Astrocyte (in vitro differentiated cells and primary cell): ENCODE results near the gene MAST3. TPM values are rescaled to one million over a fixed set of nuclear protein-coding genes. Genes with fewer than 3 reads are reported as not detected.
A peak's percentile ranks its signal among the peaks of the same experiment; 100 is the strongest.

Source experiments
- DNase-seq: peaks from one replicate; pipeline ENCODE4 v3.0.0-alpha.2; 2010; ENCODE audit warnings: low read depth
- FAIRE-seq: peaks from 2 replicates; lab custom pipeline; 2011; peaks lifted over from hg19 to GRCh38; lab: Jason Lieb, UNC
- H2AFZ ChIP-seq: 2 replicates; pipeline ENCODE4 v1.6.0; 2012; ENCODE audit warnings: low read depth, low read length, inconsistent platforms
- H3K27ac ChIP-seq: 2 replicates; pipeline ENCODE4 v1.5.1; 2011; ENCODE audit warnings: low read depth, low read length, inconsistent platforms
- H3K27me3 ChIP-seq: 2 replicates; pipeline ENCODE4 v1.6.0; 2011; ENCODE audit warnings: low read length, inconsistent platforms; ENCODE audit not compliant: insufficient read depth
- H3K36me3 ChIP-seq: 2 replicates; pipeline ENCODE4 v1.5.1; 2011; ENCODE audit warnings: low read length, inconsistent platforms; ENCODE audit not compliant: insufficient read depth
- H3K4me1 ChIP-seq: 2 replicates; pipeline ENCODE4 v1.5.1; 2011; ENCODE audit warnings: low read length, inconsistent platforms; ENCODE audit not compliant: insufficient read depth
- H3K4me2 ChIP-seq: 2 replicates; pipeline ENCODE4 v1.6.0; 2012; ENCODE audit warnings: low read length, inconsistent platforms
- H3K4me3 ChIP-seq: 2 replicates; pipeline ENCODE4 v1.5.1; 2011; ENCODE audit warnings: low read depth, mild to moderate bottlenecking, low read length, inconsistent platforms; ENCODE audit not compliant: insufficient read depth
- H3K79me2 ChIP-seq: 2 replicates; pipeline ENCODE4 v1.6.0; 2012; ENCODE audit warnings: mild to moderate bottlenecking, low read length, inconsistent platforms; ENCODE audit not compliant: insufficient read depth
- H3K9ac ChIP-seq: 2 replicates; pipeline ENCODE4 v1.6.0; 2012; ENCODE audit warnings: mild to moderate bottlenecking, low read length, inconsistent platforms
- H3K9me3 ChIP-seq: 2 replicates; pipeline ENCODE4 v1.5.1; 2012; ENCODE audit warnings: low read depth, mild to moderate bottlenecking, low read length, inconsistent platforms; ENCODE audit not compliant: insufficient read depth
- H4K20me1 ChIP-seq: 2 replicates; pipeline ENCODE4 v1.6.0; 2012; ENCODE audit warnings: low read length, inconsistent platforms; ENCODE audit not compliant: insufficient read depth
- H3K27ac Mint-ChIP-seq: one replicate; pipeline ENCODE4 v1.8.0; 2021; ENCODE audit warnings: mild to moderate bottlenecking, mixed read lengths; ENCODE audit not compliant: unreplicated experiment
- H3K27me3 Mint-ChIP-seq: one replicate; pipeline ENCODE4 v1.8.0; 2021; ENCODE audit warnings: low read depth, mixed read lengths; ENCODE audit not compliant: unreplicated experiment
- H3K36me3 Mint-ChIP-seq: one replicate; pipeline ENCODE4 v1.8.0; 2021; ENCODE audit warnings: low read depth, mixed read lengths; ENCODE audit not compliant: unreplicated experiment
- H3K4me1 Mint-ChIP-seq: one replicate; pipeline ENCODE4 v1.8.0; 2021; ENCODE audit warnings: low read depth, mixed read lengths; ENCODE audit not compliant: unreplicated experiment
- H3K4me3 Mint-ChIP-seq: one replicate; pipeline ENCODE4 v1.8.0; 2021; ENCODE audit warnings: mild to moderate bottlenecking, moderate library complexity, mixed read lengths; ENCODE audit not compliant: unreplicated experiment
- H3K9me3 Mint-ChIP-seq: one replicate; pipeline ENCODE4 v1.8.0; 2021; ENCODE audit warnings: mild to moderate bottlenecking, mixed read lengths; ENCODE audit not compliant: unreplicated experiment
- CTCF ChIP-seq: IDR thresholded peaks from 2 replicates; pipeline ENCODE4 v1.5.1; 2011; ENCODE audit warnings: low read depth, mild to moderate bottlenecking, inconsistent platforms, low read length, moderate library complexity; ENCODE audit not compliant: insufficient read depth
- EZH2 ChIP-seq: IDR thresholded peaks from 2 replicates; pipeline ENCODE4 v1.6.1; 2012; ENCODE audit warnings: mild to moderate bottlenecking, low read length, inconsistent platforms; ENCODE audit not compliant: insufficient read depth
- total RNA-seq: library from RNA; stranded (reverse); gene quantifications from 2 replicates; pipeline ENCODE4 v1.2.1, GENCODE V29; 2021

Gene MAST3
- total RNA-seq, 1 donor from 2014 or later = 5.5 TPM

- H3K4me3 Mint-ChIP-seq = peak overlapping the region; percentile 73
- FAIRE-seq (no peak), DNase-seq (no peak)
- H3K27me3 Mint-ChIP-seq = peaks cover 24% of the 10 kb centered on the region
- H3K9ac ChIP-seq = no peak overlapping the region
- peaks cover 3% of the 10 kb centered on the region for H3K4me1 ChIP-seq
- H3K4me1 Mint-ChIP-seq = no peaks in the 10 kb centered on the region
- H4K20me1 ChIP-seq = peaks cover 4% of the 10 kb centered on the region
- H3K36me3 Mint-ChIP-seq = no peaks in the 10 kb centered on the region
- H3K27me3 ChIP-seq = peaks cover 24% of the 10 kb centered on the region
- peak overlapping the region; percentile 64 for H2AFZ ChIP-seq
- H3K27ac Mint-ChIP-seq = no peak overlapping the region
- TF ChIP-seq CTCF = no peak
- TF ChIP-seq EZH2 = no peak
- peak overlapping the region; percentile 41 for H3K4me3 ChIP-seq
- H3K27ac ChIP-seq = no peak overlapping the region
- H3K9me3 Mint-ChIP-seq = no peaks in the 10 kb centered on the region
- no peaks in the 10 kb centered on the region for H3K79me2 ChIP-seq
- no peaks in the 10 kb centered on the region for H3K9me3 ChIP-seq
- H3K36me3 ChIP-seq = no peaks in the 10 kb centered on the region
- peak overlapping the region; percentile 80 for H3K4me2 ChIP-seq
Measured at GRCh38 chr19:18097993-18098890, 664 bp downstream of the MAST3 start.

GRCh38 chr19:18098891-18099622 lies 1.5 kb downstream of the MAST3 start:
- no peak overlapping the region for H3K27ac ChIP-seq
- no peaks in the 10 kb centered on the region for H3K4me1 Mint-ChIP-seq
- no peaks in the 10 kb centered on the region for H3K79me2 ChIP-seq
- peaks cover 22% of the 10 kb centered on the region for H3K27me3 ChIP-seq
- H3K4me3 Mint-ChIP-seq = no peak overlapping the region
- no peaks in the 10 kb centered on the region for H3K9me3 Mint-ChIP-seq
- H3K27me3 Mint-ChIP-seq = peaks cover 24% of the 10 kb centered on the region
- peaks cover 4% of the 10 kb centered on the region for H4K20me1 ChIP-seq
- H3K9ac ChIP-seq = no peak overlapping the region
- no peak overlapping the region for H3K4me2 ChIP-seq
- TF ChIP-seq EZH2 = peak; percentile 81
- TF ChIP-seq CTCF = no peak
- H3K36me3 Mint-ChIP-seq = no peaks in the 10 kb centered on the region
- H2AFZ ChIP-seq = no peak overlapping the region
- FAIRE-seq (no peak), DNase-seq (no peak)
- H3K4me3 ChIP-seq = no peak overlapping the region
- no peak overlapping the region for H3K27ac Mint-ChIP-seq
- no peaks in the 10 kb centered on the region for H3K36me3 ChIP-seq
- peaks cover 4% of the 10 kb centered on the region for H3K4me1 ChIP-seq
- no peaks in the 10 kb centered on the region for H3K9me3 ChIP-seq
